Panc1 (cell line): ENCODE results near the gene FTO. TPM values are rescaled to one million over a fixed set of nuclear protein-coding genes. Genes with fewer than 3 reads are reported as not detected.

ENCODE experiments used
- ATAC-seq: fragments of 200-7000 bp; cut with Tn5 transposase; 2 replicates; pipeline ENCODE4 v1.9.1; 2020; ENCODE audit warnings: mild to moderate bottlenecking, moderate library complexity
- BruUV-seq: library from RNA; stranded (reverse); fragments of 400-500 nt; replicated peaks from 2 replicates; lab custom pipeline; 2021; lab: Mats Ljungman, UMichigan
- CTCF ChIA-PET: fragments of 300-600 bp; sonication (Branson Sonifier 250); formaldehyde crosslinking; loops from one replicate; lab custom pipeline; 2022; ENCODE audit warnings: antibody characterized with exemption; lab: Charles Lee
- POLR2A ChIA-PET: fragments of 300-600 bp; sonication (Branson Sonifier 250); formaldehyde crosslinking; loops from one replicate; lab custom pipeline; 2022; ENCODE audit warnings: antibody characterized with exemption; lab: Charles Lee
- DNase-seq: peaks from one replicate; pipeline ENCODE4 v3.0.0-alpha.2; 2010; ENCODE audit warnings: low read depth, low spot score
- H3K27ac ChIP-seq: 2 replicates; pipeline ENCODE4 v1.5.1; 2011; ENCODE audit warnings: mild to moderate bottlenecking, low read length, inconsistent platforms
- H3K27me3 ChIP-seq: fragments of 200-500 bp; sonication (Bioruptor generic); 2 replicates; pipeline ENCODE4 v1.6.0; 2014; ENCODE audit warnings: low read length, inconsistent platforms; ENCODE audit not compliant: control insufficient read depth, insufficient read depth
- H3K36me3 ChIP-seq: fragments of 200-500 bp; sonication (Bioruptor generic); 2 replicates; pipeline ENCODE4 v1.5.1; 2014; ENCODE audit warnings: inconsistent platforms, mild to moderate bottlenecking, low read length, moderate library complexity; ENCODE audit not compliant: control insufficient read depth, insufficient read depth
- H3K4me1 ChIP-seq: 2 replicates; pipeline ENCODE4 v1.5.1; 2011; ENCODE audit warnings: inconsistent platforms, mild to moderate bottlenecking, low read length, moderate library complexity; ENCODE audit not compliant: control insufficient read depth, insufficient read depth
- H3K4me3 ChIP-seq, 2 experiments: 2 replicates each; pipeline ENCODE4 v1.5.1; 2011 to 2012; ENCODE audit warnings: low read depth in 2 of 2, low read length in 2 of 2, mild to moderate bottlenecking in 2 of 2, inconsistent platforms in 1 of 2, moderate library complexity in 1 of 2
- H3K9me3 ChIP-seq: fragments of 200-500 bp; sonication (Bioruptor generic); 2 replicates; pipeline ENCODE4 v1.5.1; 2014; ENCODE audit warnings: low read depth, mild to moderate bottlenecking, inconsistent platforms, low read length, moderate library complexity; ENCODE audit not compliant: control insufficient read depth, insufficient read depth
- CTCF ChIP-seq: fragments of 450-650 bp; IDR thresholded peaks from 2 replicates; pipeline ENCODE4 v1.5.1; 2017; ENCODE audit warnings: mild to moderate bottlenecking
- POLR2AphosphoS5 ChIP-seq: IDR thresholded peaks from 2 replicates; pipeline ENCODE4 v1.6.1; 2012; ENCODE audit warnings: mild to moderate bottlenecking, low read depth, low read length, moderate library complexity
- REST ChIP-seq, 2 experiments: IDR thresholded peaks; 2 replicates each; pipeline ENCODE4 v1.6.1; 2011 to 2012; ENCODE audit warnings: low read depth in 2 of 2, control low read depth in 1 of 2, low read length in 1 of 2, mild to moderate bottlenecking in 1 of 2, moderate library complexity in 1 of 2; ENCODE audit not compliant: insufficient read depth in 1 of 2
- SIN3A ChIP-seq: IDR thresholded peaks from 2 replicates; pipeline ENCODE4 v1.6.1; 2012; ENCODE audit warnings: low read depth, mild to moderate bottlenecking, low read length, moderate library complexity, borderline replicate concordance; ENCODE audit not compliant: insufficient read depth
- TCF7L2 ChIP-seq: IDR thresholded peaks from 2 replicates; pipeline ENCODE4 v1.6.1; 2011; ENCODE audit warnings: mild to moderate bottlenecking, low read depth, low read length, inconsistent platforms
- in situ Hi-C: cut with HindIII; loops from 2 replicates; pipeline ENCODE4 v1.10.0; 2016; ENCODE audit warnings: low sequenced_read_pairs, low pct_unique_long_range_greater_than_20kb
- intact Hi-C: fragments of 100-400 bp; cut with micrococcal nuclease; formaldehyde crosslinking; loops from one replicate; pipeline ENCODE4 v1.10.0; 2022; ENCODE audit not compliant: unreplicated experiment
- total RNA-seq: library from RNA; stranded (reverse); gene quantifications from one replicate; pipeline ENCODE4 v1.2.1, GENCODE V29; 2021; ENCODE audit not compliant: unreplicated experiment

Gene FTO
- total RNA-seq, 1 experiment from 2014 or later = 38.2 TPM

- DNase-seq = no peak
These were observed 322.5 kb downstream of the FTO start for GRCh38 chr16:54026456-54026855.

GRCh38 chr16:54027062-54027461 is 323.1 kb downstream of the FTO start:
- Histone ChIP-seq H3K4me3 (no peak overlapping the region), H3K9me3 (peaks cover 4% of the 10 kb centered on the region; the same call in 1 of the 2 replicates), H3K27ac (no peak overlapping the region), H3K4me1 (no peaks in the 10 kb centered on the region), H3K36me3 (no peaks in the 10 kb centered on the region), H3K27me3 (no peaks in the 10 kb centered on the region)
- in situ Hi-C loops = no loop called here
- POLR2A ChIA-PET = no interaction called here
- BruUV-seq = no TSS peak
- ATAC-seq (no peak), DNase-seq (no peak)
- CTCF ChIA-PET = no interaction called here
- no peak for TF ChIP-seq TCF7L2
- TF ChIP-seq POLR2AphosphoS5 = no peak
- TF ChIP-seq CTCF = no peak
- no peak for TF ChIP-seq SIN3A
- no peak for TF ChIP-seq REST (IDR thresholded peaks at IDR 0.05; ENCODE audit: insufficient read depth in 1 of 2, low read depth in 2 of 2, low read length in 1 of 2)
- intact Hi-C loops = no loop called here

More at GRCh38 chr16:54026456-54026855, 322.5 kb downstream of the FTO start:
- ChIA-PET POLR2A (no interaction called here), CTCF (no interaction called here)
- no peak for ATAC-seq
- no TSS peak for BruUV-seq
- Histone ChIP-seq H3K4me1 (no peaks in the 10 kb centered on the region), H3K27ac (no peak overlapping the region), H3K4me3 (no peak overlapping the region), H3K36me3 (no peaks in the 10 kb centered on the region), H3K27me3 (no peaks in the 10 kb centered on the region), H3K9me3 (peaks cover 4% of the 10 kb centered on the region; the same call in 1 of the 2 replicates)
- in situ Hi-C loops = no loop called here
- TF ChIP-seq SIN3A (no peak), TCF7L2 (no peak), REST (IDR thresholded peaks at IDR 0.05; ENCODE audit: insufficient read depth in 1 of 2, low read depth in 2 of 2, low read length in 1 of 2) (no peak), CTCF (no peak), POLR2AphosphoS5 (no peak)
- intact Hi-C loops = no loop called here
